ENCODE measurements around the gene GAGE2A. TPM values are rescaled to one million over a fixed set of nuclear protein-coding genes. Genes with fewer than 3 reads are reported as not detected.
"Not testable (repeated sequence)": the region's sequence is repeated elsewhere in the genome, so short reads cannot be mapped to it uniquely, and the experiment has no call there.

GAGE2A gene
- not detected in 2 replicates for total RNA-seq (2021)
- long read RNA-seq, result 0 reads

GRCh38 chrX:49589196-49589595, at the start of gene GAGE2A:
Gene GAGE2A, plus strand, starts transcription at chrX:49589496. Its CDS starts 1,155 bp downstream, at chrX:49590651.
- H3K56ac ChIP-seq (ENCODE audit: insufficient read length, low read depth, low read length); H2BK15ac ChIP-seq (ENCODE audit: low read depth, low read length); H2BK120ac ChIP-seq (ENCODE audit: low read depth, low read length, poor library complexity, severe bottlenecking); H3T11ph ChIP-seq (ENCODE audit: low read length); H2AFZ ChIP-seq (ENCODE audit: low read length); H3K18ac ChIP-seq (ENCODE audit: insufficient read length, low read depth, low read length); H2BK12ac ChIP-seq (ENCODE audit: insufficient read length, low read depth, low read length); H3K4me2 ChIP-seq (ENCODE audit: insufficient read depth, insufficient read length, low read length); H3K36me3 Mint-ChIP-seq (ENCODE audit: insufficient read depth in 1 of 3, low read depth in 3 of 3); H2BK5ac ChIP-seq (ENCODE audit: insufficient read length, low read length); H3K27ac ChIP-seq (ENCODE audit: insufficient read length, low read depth, low read length); H3K79me1 ChIP-seq (ENCODE audit: insufficient read depth, low read depth, low read length, poor library complexity, severe bottlenecking); H2AK5ac ChIP-seq (ENCODE audit: insufficient read length, low read length); H3K79me2 ChIP-seq (ENCODE audit: insufficient read depth, low read length); H3K14ac ChIP-seq (ENCODE audit: insufficient read depth, low read length); H3K27ac Mint-ChIP-seq; H3K9me3 ChIP-seq (ENCODE audit: control insufficient read depth, low read depth, low read length); H3K23ac ChIP-seq (ENCODE audit: insufficient read length, low read depth, low read length); H3K4me3 Mint-ChIP-seq; H3K4ac ChIP-seq (ENCODE audit: low read depth, low read length); DNase-seq; H3K4me1 ChIP-seq (ENCODE audit: insufficient read depth, low read length); H3K27me3 Mint-ChIP-seq (ENCODE audit: low read depth); H4K5ac ChIP-seq (ENCODE audit: insufficient read length, low read depth, low read length); H4K91ac ChIP-seq (ENCODE audit: insufficient read length, low read depth, low read length); H4K20me1 ChIP-seq (ENCODE audit: control insufficient read depth, insufficient read depth, insufficient read length); H2BK20ac ChIP-seq (ENCODE audit: low read depth, low read length, poor library complexity, severe bottlenecking); H3K4me1 Mint-ChIP-seq; H3K27me3 ChIP-seq (ENCODE audit: insufficient read depth, low read length); H3K9me3 Mint-ChIP-seq; H3K9ac ChIP-seq (ENCODE audit: extremely low read depth, insufficient read length, low read length); H3K23me2 ChIP-seq (ENCODE audit: insufficient read length, low read depth, low read length, poor library complexity, severe bottlenecking); H4K8ac ChIP-seq (replicated peaks; ENCODE audit: insufficient read length, low read depth, low read length): not testable (repeated sequence)
- no CpG with 5 or more reads among the region's 16 CpGs for WGBS (ENCODE audit: extremely low coverage, insufficient read length, low lambda C conversion rate)

GRCh38 chrX:49541433-49541832, 47.9 kb upstream of the GAGE2A start, which contains the start of gene GAGE12D:
Gene GAGE12D, plus strand, starts transcription at chrX:49541733. Its CDS starts 1,155 bp downstream, at chrX:49542888.
- no CpG with 5 or more reads among the region's 16 CpGs for whole genome bisulfite sequencing (ENCODE audit: extremely low coverage, insufficient read length, low lambda C conversion rate)
- H2BK5ac ChIP-seq (ENCODE audit: insufficient read length, low read length); H2BK120ac ChIP-seq (ENCODE audit: low read depth, low read length, poor library complexity, severe bottlenecking); H4K5ac ChIP-seq (ENCODE audit: insufficient read length, low read depth, low read length); H3K9ac ChIP-seq (ENCODE audit: extremely low read depth, insufficient read length, low read length); H3K23me2 ChIP-seq (ENCODE audit: insufficient read length, low read depth, low read length, poor library complexity, severe bottlenecking); H3K9me3 ChIP-seq (ENCODE audit: control insufficient read depth, low read depth, low read length); H2BK20ac ChIP-seq (ENCODE audit: low read depth, low read length, poor library complexity, severe bottlenecking); H4K8ac ChIP-seq (replicated peaks; ENCODE audit: insufficient read length, low read depth, low read length); H2AFZ ChIP-seq (ENCODE audit: low read length); H3K79me1 ChIP-seq (ENCODE audit: insufficient read depth, low read depth, low read length, poor library complexity, severe bottlenecking); H3K4me1 ChIP-seq (ENCODE audit: insufficient read depth, low read length); H3K4me3 Mint-ChIP-seq; H3K9me3 Mint-ChIP-seq; H3K27me3 ChIP-seq (ENCODE audit: insufficient read depth, low read length); DNase-seq; H3K56ac ChIP-seq (ENCODE audit: insufficient read length, low read depth, low read length); H3K79me2 ChIP-seq (ENCODE audit: insufficient read depth, low read length); H4K20me1 ChIP-seq (ENCODE audit: control insufficient read depth, insufficient read depth, insufficient read length); H3K14ac ChIP-seq (ENCODE audit: insufficient read depth, low read length); H3K36me3 Mint-ChIP-seq (ENCODE audit: insufficient read depth in 1 of 3, low read depth in 3 of 3); H3K27me3 Mint-ChIP-seq (ENCODE audit: low read depth); H3K4ac ChIP-seq (ENCODE audit: low read depth, low read length); H2AK5ac ChIP-seq (ENCODE audit: insufficient read length, low read length); H2BK15ac ChIP-seq (ENCODE audit: low read depth, low read length); H3K27ac ChIP-seq (ENCODE audit: insufficient read length, low read depth, low read length); H3K23ac ChIP-seq (ENCODE audit: insufficient read length, low read depth, low read length); H3T11ph ChIP-seq (ENCODE audit: low read length); H2BK12ac ChIP-seq (ENCODE audit: insufficient read length, low read depth, low read length); H3K4me2 ChIP-seq (ENCODE audit: insufficient read depth, insufficient read length, low read length); H3K27ac Mint-ChIP-seq; H3K18ac ChIP-seq (ENCODE audit: insufficient read length, low read depth, low read length); H3K4me1 Mint-ChIP-seq; H4K91ac ChIP-seq (ENCODE audit: insufficient read length, low read depth, low read length): not testable (repeated sequence)
